Uterus (tissue), 2 donors: ENCODE measurements around the gene CPED1.

Experiments
- CTCF ChIP-seq, 4 experiments: fragments of 200-600 bp in 2 of 4; fragments of 450-650 bp in 2 of 4; sonication (generic) in 2 of 4; IDR thresholded peaks; one replicate each; pipeline ENCODE4 v1.5.1; 2016 to 2019; ENCODE audit warnings: antibody characterized with exemption in 4 of 4, mild to moderate bottlenecking in 2 of 4, moderate library complexity in 1 of 4
- POLR2A ChIP-seq, 2 donors: fragments of 450-650 bp; IDR thresholded peaks; one replicate each; pipeline ENCODE4 v1.6.1; 2016; ENCODE audit warnings: antibody characterized with exemption in 2 of 2, mild to moderate bottlenecking in 1 of 2, moderate library complexity in 1 of 2

GRCh38 chr7:121084748-121085336, 96.3 kb downstream of the CPED1 start:
- TF ChIP-seq CTCF (IDR thresholded peaks at IDR 0.05), result no peak
- TF ChIP-seq POLR2A (IDR thresholded peaks at IDR 0.05), result no peak
